ENCODE data around the gene SDK1. TPM values are rescaled to one million over a fixed set of nuclear protein-coding genes. Genes with fewer than 3 reads are reported as not detected.

The SDK1 gene
- total and polyA plus RNA-seq, 2 donors (not counting 3 experiments of a cell fraction or from before 2014, with no cell fraction given): 1.6 to 3.9 TPM

- TF ChIP-seq, protein P1, sequence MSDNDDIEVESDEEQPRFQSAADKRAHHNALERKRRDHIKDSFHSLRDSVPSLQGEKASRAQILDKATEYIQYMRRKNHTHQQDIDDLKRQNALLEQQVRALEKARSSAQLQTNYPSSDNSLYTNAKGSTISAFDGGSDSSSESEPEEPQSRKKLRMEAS (IDR thresholded peaks at IDR 0.05; ENCODE audit: insufficient read depth, insufficient read length): no peak
- TF ChIP-seq MYC (IDR thresholded peaks at IDR 0.05; ENCODE audit: low read depth, low read length) (no peak), POLR2AphosphoS5 (IDR thresholded peaks at IDR 0.05; ENCODE audit: insufficient read depth, low read depth, low read length) (no peak), CTCF (IDR thresholded peaks at IDR 0.05; ENCODE audit: extremely low read depth in 1 of 2, insufficient read depth in 1 of 2, low read depth in 1 of 2, low read length in 2 of 2) (no peak), POLR2A (IDR thresholded peaks at IDR 0.05; ENCODE audit: low read depth, low read length) (no peak), JUN (IDR thresholded peaks at IDR 0.05; ENCODE audit: borderline replicate concordance, insufficient read depth, insufficient read length, low read depth) (no peak), EZH2 (IDR thresholded peaks at IDR 0.05; ENCODE audit: borderline replicate concordance, low read depth, low read length, severe bottlenecking) (no peak), GATA2 (IDR thresholded peaks at IDR 0.05; ENCODE audit: insufficient read depth, insufficient read length, low read depth, low read length) (no peak), FOS (IDR thresholded peaks at IDR 0.05; ENCODE audit: borderline replicate concordance, insufficient read depth, low read length) (no peak)
- no peak for DNase-seq (ENCODE audit: low read depth, low spot score)
- no peak overlapping the region for H3K4me3 ChIP-seq (replicated peaks in 1 of 3; ENCODE audit: insufficient read depth in 1 of 3, low read depth in 1 of 3, low read length in 3 of 3)
- H2AFZ ChIP-seq (ENCODE audit: low read depth, low read length): no peak overlapping the region
- no peaks in the 10 kb centered on the region for H3K79me2 ChIP-seq (ENCODE audit: control insufficient read depth, insufficient read depth, low read length)
- H3K9me1 ChIP-seq (replicated peaks; ENCODE audit: control insufficient read depth, extremely low read depth, insufficient read depth, low read length): no peaks in the 10 kb centered on the region
- H4K20me1 ChIP-seq (replicated peaks; ENCODE audit: control insufficient read depth, extremely low read depth, insufficient read depth, low read length): no peaks in the 10 kb centered on the region
- ChIA-PET POLR2A (no interaction called here), CTCF (no interaction called here)
- no peaks in the 10 kb centered on the region for H3K9me3 ChIP-seq (replicated peaks; ENCODE audit: control insufficient read depth, insufficient read depth, low read length)
- no TSS peak for BruUV-seq (replicated peaks)
- H3K27ac ChIP-seq (ENCODE audit: insufficient read depth, low read depth, low read length): no peak overlapping the region
- no peaks in the 10 kb centered on the region for H3K27me3 ChIP-seq (ENCODE audit: control insufficient read depth in 2 of 2, insufficient read depth in 2 of 2, low read length in 2 of 2)
- no peaks in the 10 kb centered on the region for H3K36me3 ChIP-seq (ENCODE audit: control insufficient read depth in 2 of 2, extremely low read depth in 1 of 2, insufficient read depth in 2 of 2, low read length in 2 of 2)
- H3K9ac ChIP-seq (replicated peaks; ENCODE audit: extremely low read depth, insufficient read depth, low read length): no peak overlapping the region
- no peak for FAIRE-seq
- H3K4me1 ChIP-seq (ENCODE audit: control insufficient read depth, extremely low read depth, insufficient read depth, low read length): no peaks in the 10 kb centered on the region
- H3K4me2 ChIP-seq (ENCODE audit: insufficient read depth, low read length): no peak overlapping the region
- dilution Hi-C loops (cut with MboI; ENCODE audit: extremely low pct_ligation_motif_present, low sequenced_read_pairs): no loop called here
- intact Hi-C loops (cut with micrococcal nuclease): no loop called here
These were observed 8.4 kb upstream of the SDK1 start for GRCh38 chr7:3292694-3293093.

All from endothelial cell of umbilical vein (primary cell).